Bone marrow (tissue), 2 donors: ENCODE measurements around the gene TRIM74.
"Not testable (repeated sequence)": the region's sequence is repeated elsewhere in the genome, so short reads cannot be mapped to it uniquely, and the experiment has no call there.

Source experiments
- DNase-seq, 2 donors: peaks; one replicate each; lab custom pipeline; 2025; lab: John Stamatoyannopoulos, UW

Gene TRIM74

GRCh38 chr7:72968980-72969516 lies at the start of gene TRIM74:
Gene TRIM74 (minus strand): TSS chr7:72969466. CDS start chr7:72966157, 3,309 bp downstream.
- not testable (repeated sequence) for DNase-seq

- not testable (repeated sequence) for DNase-seq
Measured at GRCh38 chr7:73006491-73006890, 37.2 kb upstream of the TRIM74 start.

- DNase-seq, result not testable (repeated sequence)
Measured at GRCh38 chr7:73005693-73006447, 36.6 kb upstream of the TRIM74 start.

GRCh38 chr7:73005356-73005692 lies 36.1 kb upstream of the TRIM74 start:
- not testable (repeated sequence) for DNase-seq

GRCh38 chr7:72997887-72998468 lies 28.7 kb upstream of the TRIM74 start:
- DNase-seq, result not testable (repeated sequence)

- DNase-seq, result not testable (repeated sequence)
Measured at GRCh38 chr7:72997447-72997846, 28.2 kb upstream of the TRIM74 start.

GRCh38 chr7:72995484-72995883 lies 26.2 kb upstream of the TRIM74 start:
- DNase-seq, result not testable (repeated sequence)

GRCh38 chr7:72990146-72990913 lies 21.1 kb upstream of the TRIM74 start:
- not testable (repeated sequence) for DNase-seq

GRCh38 chr7:72982084-72982483 lies 12.8 kb upstream of the TRIM74 start:
- DNase-seq, result not testable (repeated sequence)

- not testable (repeated sequence) for DNase-seq
Measured at GRCh38 chr7:72980382-72980781, 11.1 kb upstream of the TRIM74 start.

- not testable (repeated sequence) for DNase-seq
Measured at GRCh38 chr7:72976434-72976833, 7.2 kb upstream of the TRIM74 start.

GRCh38 chr7:72975656-72976286 lies 6.5 kb upstream of the TRIM74 start:
- DNase-seq, result not testable (repeated sequence)

- not testable (repeated sequence) for DNase-seq
Measured at GRCh38 chr7:72974781-72975180, 5.5 kb upstream of the TRIM74 start.

GRCh38 chr7:72971505-72971904 lies 2.2 kb upstream of the TRIM74 start:
- not testable (repeated sequence) for DNase-seq

GRCh38 chr7:72969688-72970087 lies 422 bp upstream of the TRIM74 start:
- not testable (repeated sequence) for DNase-seq

GRCh38 chr7:72966892-72967291 lies 2.4 kb downstream of the TRIM74 start:
- not testable (repeated sequence) for DNase-seq

GRCh38 chr7:72965186-72965975 lies 3.9 kb downstream of the TRIM74 start:
- DNase-seq, result not testable (repeated sequence)

GRCh38 chr7:72963056-72963455 lies 6.2 kb downstream of the TRIM74 start:
- DNase-seq, result not testable (repeated sequence)

- not testable (repeated sequence) for DNase-seq
Measured at GRCh38 chr7:72961346-72961650, 8.0 kb downstream of the TRIM74 start.

GRCh38 chr7:72960626-72961345 lies 8.5 kb downstream of the TRIM74 start:
- DNase-seq, result not testable (repeated sequence)

- DNase-seq, result not testable (repeated sequence)
Measured at GRCh38 chr7:72960029-72960428, 9.2 kb downstream of the TRIM74 start.
